ENCODE measurements around the gene DHRSX. TPM values are rescaled to one million over a fixed set of nuclear protein-coding genes. Genes with fewer than 3 reads are reported as not detected.
"Not testable (repeated sequence)": the region's sequence is repeated elsewhere in the genome, so short reads cannot be mapped to it uniquely, and the experiment has no call there.

The DHRSX gene
- total RNA-seq, 2 donors from 2014 or later = 24.0 to 35.7 TPM

GRCh38 chrX:2435465-2435864, 65.3 kb downstream of the DHRSX start:
- Mint-ChIP-seq H3K27me3 (no peaks in the 10 kb centered on the region), H3K36me3 (peaks cover 1% of the 10 kb centered on the region), H3K4me1 (ENCODE audit: low read depth in 2 of 2) (peaks cover 8 to 10% of the 10 kb centered on the region in 2 donors), H3K4me3 (no peak overlapping the region), H3K9me3 (no peaks in the 10 kb centered on the region), H3K27ac (no peak overlapping the region)
- ATAC-seq (no peak), DNase-seq (ENCODE audit: low spot score) (no peak)

DNA sequence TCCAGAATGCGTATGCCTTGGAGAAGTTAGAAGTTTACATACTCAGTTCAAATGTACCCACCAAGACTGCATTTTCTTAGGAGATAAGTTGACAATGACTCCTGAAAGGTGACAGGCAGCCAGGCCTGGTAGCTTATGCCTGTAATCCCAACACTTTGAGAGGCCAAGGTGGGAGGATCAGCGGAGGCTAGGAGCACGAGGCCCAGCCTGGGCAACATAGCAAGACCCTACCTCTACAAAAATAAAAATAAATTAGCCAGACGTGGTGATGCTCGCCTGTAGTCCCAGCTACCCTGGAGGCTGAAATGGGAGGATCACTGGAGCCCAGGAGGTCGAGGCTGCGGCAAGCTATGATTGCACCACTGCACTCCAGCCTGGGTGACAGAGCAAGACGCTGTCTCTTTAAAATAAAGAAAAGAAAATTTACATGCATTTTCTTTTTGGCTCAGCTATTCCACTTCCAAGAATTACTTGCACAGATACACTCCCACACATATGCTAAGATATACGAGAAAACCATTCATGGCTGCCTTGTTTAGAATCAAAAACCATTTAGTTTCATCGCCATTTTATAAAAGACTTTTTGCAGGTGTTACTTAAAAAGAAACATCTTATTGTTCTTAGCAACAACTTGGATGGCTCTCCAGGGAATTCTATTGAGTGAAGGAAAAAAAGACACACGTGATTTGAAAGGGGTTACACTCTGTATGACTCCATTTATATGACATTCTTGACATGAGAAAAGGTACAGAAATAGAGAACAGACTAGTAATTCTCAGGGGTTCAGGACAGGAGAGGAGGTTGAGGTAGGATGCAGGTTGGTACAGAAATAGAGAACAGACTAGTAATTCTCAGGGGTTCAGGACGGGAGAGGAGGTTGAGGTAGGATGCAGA, 66.3 kb downstream of the DHRSX start:
- Mint-ChIP-seq H3K4me3 (no peak overlapping the region), H3K36me3 (no peaks in the 10 kb centered on the region), H3K27ac (no peak overlapping the region), H3K4me1 (ENCODE audit: low read depth in 2 of 2) (peaks cover 16 to 18% of the 10 kb centered on the region in 2 donors), H3K9me3 (no peaks in the 10 kb centered on the region), H3K27me3 (no peaks in the 10 kb centered on the region)
- no peak for ATAC-seq
- DNase-seq (ENCODE audit: low spot score) = no peak

- peaks cover 2% of the 10 kb centered on the region for H3K36me3 Mint-ChIP-seq
- no peak overlapping the region for H3K27ac Mint-ChIP-seq
- H3K4me1 Mint-ChIP-seq (ENCODE audit: low read depth in 2 of 2) = peaks cover 14 to 19% of the 10 kb centered on the region in 2 donors
- ATAC-seq (no peak), DNase-seq (ENCODE audit: low spot score) (no peak)
- H3K27me3 Mint-ChIP-seq = no peaks in the 10 kb centered on the region
- H3K4me3 Mint-ChIP-seq = no peak overlapping the region
- no peaks in the 10 kb centered on the region for H3K9me3 Mint-ChIP-seq
Observed at GRCh38 chrX:2432298-2432863, 68.4 kb downstream of the DHRSX start.

DNA sequence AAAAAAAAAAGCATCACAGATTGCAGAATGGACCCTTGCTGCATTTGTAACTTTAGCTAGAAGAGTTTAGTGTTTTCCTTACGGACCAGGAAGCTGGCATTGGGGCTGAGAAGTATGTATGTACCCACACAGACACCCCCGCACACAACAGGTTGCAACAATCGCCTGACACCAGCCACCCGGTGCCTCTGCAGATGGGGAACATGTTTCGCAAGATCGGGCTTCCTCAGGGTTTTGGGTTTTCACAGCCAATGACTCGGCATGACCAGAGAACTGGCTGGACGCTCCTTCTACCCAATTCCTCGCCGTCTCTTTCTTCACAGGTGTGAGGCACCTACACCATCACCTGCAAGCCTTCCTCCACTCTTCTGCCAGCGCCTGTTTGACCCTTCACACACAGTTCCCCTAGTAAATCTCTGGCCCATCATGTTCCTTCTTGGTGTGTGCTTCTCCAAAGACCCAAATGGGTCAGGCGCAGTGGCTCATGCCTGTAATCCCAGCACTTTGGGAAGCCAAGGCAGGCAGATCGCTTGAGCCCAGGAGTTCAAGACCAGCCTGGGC, 70.4 kb downstream of the DHRSX start:
- Mint-ChIP-seq H3K9me3 (no peaks in the 10 kb centered on the region), H3K4me1 (ENCODE audit: low read depth in 2 of 2) (peaks cover 13 to 19% of the 10 kb centered on the region in 2 donors), H3K4me3 (no peak overlapping the region), H3K27me3 (no peaks in the 10 kb centered on the region), H3K27ac (peak overlapping the region in 1 of 2 donors; percentile 28), H3K36me3 (peaks cover 8% of the 10 kb centered on the region)
- no peak for DNase-seq (ENCODE audit: low spot score)
- ATAC-seq = peak; percentile 36 to 76

DNA sequence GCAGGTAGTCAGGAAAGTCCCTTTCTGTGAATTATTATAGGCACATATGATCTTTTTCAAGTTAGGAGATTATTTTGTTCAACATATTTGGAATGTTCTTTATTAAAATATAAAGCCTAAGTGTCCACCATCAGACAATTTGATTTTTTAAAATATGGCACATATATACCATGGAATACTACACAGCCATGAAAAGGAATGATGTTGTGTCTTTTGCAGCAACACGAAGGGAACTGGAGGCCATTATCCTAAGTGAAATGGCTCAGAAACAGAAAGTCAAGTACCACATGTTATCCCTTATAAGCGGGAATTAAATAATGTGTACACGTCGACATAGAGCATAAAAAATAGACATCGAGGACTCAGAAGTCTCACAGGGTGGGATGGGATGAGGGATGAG, 73.0 kb downstream of the DHRSX start:
- no peak overlapping the region for H3K27ac Mint-ChIP-seq
- DNase-seq (ENCODE audit: low spot score) (no peak), ATAC-seq (no peak)
- H3K27me3 Mint-ChIP-seq = no peaks in the 10 kb centered on the region
- H3K4me3 Mint-ChIP-seq = no peak overlapping the region
- H3K4me1 Mint-ChIP-seq (ENCODE audit: low read depth in 2 of 2) = peaks cover 9 to 14% of the 10 kb centered on the region in 2 donors
- H3K9me3 Mint-ChIP-seq = no peaks in the 10 kb centered on the region
- peaks cover 8% of the 10 kb centered on the region for H3K36me3 Mint-ChIP-seq

DNA sequence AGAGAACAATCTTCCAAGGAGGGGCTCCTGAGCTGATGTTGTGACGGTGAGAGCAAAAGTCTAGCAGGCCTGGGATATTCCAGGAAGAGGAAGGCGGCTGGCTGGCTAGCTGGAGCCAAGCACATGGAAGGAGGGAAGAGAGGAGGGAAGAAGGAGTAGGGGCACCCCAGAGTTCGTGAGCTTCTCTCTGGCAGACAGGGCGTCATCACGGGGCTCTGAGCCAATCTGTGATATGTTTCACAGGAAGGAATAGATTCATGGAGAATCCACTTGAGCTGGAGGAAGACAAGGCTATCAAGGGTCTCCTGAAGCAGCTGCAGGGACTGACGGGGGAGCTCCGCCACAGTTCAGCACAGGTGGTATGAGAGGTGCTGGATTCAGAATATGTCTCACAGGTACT, 73.6 kb downstream of the DHRSX start:
- Mint-ChIP-seq H3K27me3 (no peaks in the 10 kb centered on the region), H3K4me3 (no peak overlapping the region), H3K9me3 (no peaks in the 10 kb centered on the region), H3K27ac (no peak overlapping the region), H3K4me1 (ENCODE audit: low read depth in 2 of 2) (peaks cover 9 to 14% of the 10 kb centered on the region in 2 donors), H3K36me3 (peaks cover 9% of the 10 kb centered on the region)
- no peak for DNase-seq (ENCODE audit: low spot score)
- no peak for ATAC-seq

GRCh38 chrX:2426289-2426882, 74.4 kb downstream of the DHRSX start:
- DNase-seq (ENCODE audit: low spot score) (no peak), ATAC-seq (no peak)
- Mint-ChIP-seq H3K4me3 (no peak overlapping the region), H3K36me3 (peaks cover 17% of the 10 kb centered on the region), H3K9me3 (no peaks in the 10 kb centered on the region), H3K27me3 (no peaks in the 10 kb centered on the region), H3K4me1 (ENCODE audit: low read depth in 2 of 2) (peaks cover 11 to 14% of the 10 kb centered on the region in 2 donors), H3K27ac (no peak overlapping the region)

DNA sequence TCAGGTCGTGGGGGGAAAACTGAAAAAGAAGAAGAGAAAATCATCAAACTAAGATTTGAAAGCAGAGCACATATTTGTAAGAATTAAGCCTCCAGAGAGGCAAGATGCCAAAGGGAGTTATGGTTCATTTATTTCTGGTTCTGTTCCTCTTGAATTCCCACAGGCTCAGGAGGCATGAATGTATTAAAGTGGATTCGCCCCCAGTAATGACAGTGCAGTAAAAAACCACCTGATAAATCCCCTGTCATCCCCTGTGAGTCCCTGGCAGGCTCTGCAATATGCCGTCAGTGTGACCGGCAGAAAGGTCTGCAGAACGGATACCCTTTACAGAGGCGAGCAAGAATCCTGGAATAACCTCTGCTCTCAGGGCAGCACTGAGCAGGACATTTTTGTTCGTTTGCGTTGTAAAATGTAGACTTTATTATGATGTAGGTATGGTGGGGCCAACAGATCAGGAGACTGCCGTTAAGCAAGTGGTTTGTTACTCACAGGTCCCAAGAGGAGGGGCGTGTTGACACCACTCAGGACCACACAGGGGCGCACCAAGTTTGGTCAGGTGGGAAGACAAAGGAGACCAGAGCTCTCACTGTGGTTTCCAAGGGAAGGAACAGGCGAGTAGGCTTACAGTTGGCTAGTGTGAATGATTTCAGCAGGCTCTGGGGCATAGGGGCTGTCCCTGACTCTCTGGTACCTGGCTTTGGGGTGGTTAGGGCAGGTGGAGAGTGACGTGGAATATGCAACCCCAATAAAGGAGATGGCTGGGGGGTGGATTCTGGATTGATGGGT, 75.3 kb downstream of the DHRSX start:
- Mint-ChIP-seq H3K27me3 (no peaks in the 10 kb centered on the region), H3K36me3 (peaks cover 26% of the 10 kb centered on the region), H3K4me1 (ENCODE audit: low read depth in 2 of 2) (peaks cover 9 to 11% of the 10 kb centered on the region in 2 donors), H3K27ac (no peak overlapping the region), H3K9me3 (no peaks in the 10 kb centered on the region), H3K4me3 (no peak overlapping the region)
- DNase-seq (ENCODE audit: low spot score) = no peak
- ATAC-seq = peak in 1 of 2 donors; percentile 41

- Mint-ChIP-seq H3K4me1 (ENCODE audit: low read depth in 2 of 2) (peaks cover 0 to 2% of the 10 kb centered on the region in 2 donors), H3K27ac (no peak overlapping the region), H3K27me3 (no peaks in the 10 kb centered on the region), H3K9me3 (no peaks in the 10 kb centered on the region), H3K4me3 (no peak overlapping the region), H3K36me3 (peaks cover 26% of the 10 kb centered on the region)
- ATAC-seq = no peak
- no peak for DNase-seq (ENCODE audit: low spot score)
Observed at GRCh38 chrX:2424317-2424716, 76.5 kb downstream of the DHRSX start.

DNA sequence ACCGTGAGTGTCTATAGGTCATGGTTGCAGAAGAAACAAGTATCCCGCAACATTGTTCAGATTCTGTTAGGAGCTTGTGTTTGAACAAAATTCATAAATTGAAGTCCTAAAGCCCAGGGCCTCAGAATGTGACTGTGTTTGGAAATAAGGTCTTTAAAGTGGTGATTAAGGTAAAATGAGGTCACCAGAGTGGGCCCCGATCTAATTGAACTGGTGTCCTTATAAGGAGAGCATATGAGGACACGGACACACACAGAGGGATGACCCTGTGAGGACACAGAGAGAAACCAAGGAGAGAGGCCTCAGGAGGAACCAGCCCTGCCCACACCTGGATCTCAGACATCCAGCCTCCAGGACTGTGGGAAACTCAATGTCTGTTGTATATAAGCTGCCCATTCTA, 76.9 kb downstream of the DHRSX start:
- no peak overlapping the region for H3K4me3 Mint-ChIP-seq
- DNase-seq (ENCODE audit: low spot score) (no peak), ATAC-seq (no peak)
- peaks cover 26% of the 10 kb centered on the region for H3K36me3 Mint-ChIP-seq
- no peak overlapping the region for H3K27ac Mint-ChIP-seq
- H3K9me3 Mint-ChIP-seq = no peaks in the 10 kb centered on the region
- H3K27me3 Mint-ChIP-seq = no peaks in the 10 kb centered on the region
- H3K4me1 Mint-ChIP-seq (ENCODE audit: low read depth in 2 of 2) = peaks cover 0 to 2% of the 10 kb centered on the region in 2 donors

- no peaks in the 10 kb centered on the region for H3K9me3 Mint-ChIP-seq
- H3K27me3 Mint-ChIP-seq = no peaks in the 10 kb centered on the region
Observed at GRCh38 chrX:2423282-2423681, 77.5 kb downstream of the DHRSX start.

DNA sequence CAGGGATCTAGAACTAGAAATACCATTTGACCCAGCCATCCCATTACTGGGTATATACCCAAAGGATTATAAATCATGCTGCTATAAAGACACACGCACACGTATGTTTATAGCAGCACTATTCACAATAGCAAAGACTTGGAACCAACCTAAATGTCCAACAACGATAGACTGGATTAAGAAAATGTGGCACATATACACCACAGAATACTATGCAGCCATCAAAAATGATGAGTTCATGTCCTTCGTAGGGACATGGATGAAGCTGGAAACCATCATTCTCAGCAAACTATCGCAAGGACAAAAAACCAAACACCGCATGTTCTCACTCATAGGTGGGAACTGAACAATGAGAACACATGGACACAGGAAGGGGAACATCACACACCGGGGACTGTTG, 81.4 kb downstream of the DHRSX start:
- not testable (repeated sequence) for DNase-seq (ENCODE audit: low spot score)

More at GRCh38 chrX:2423282-2423681, 77.5 kb downstream of the DHRSX start:
- Mint-ChIP-seq H3K27ac (no peak overlapping the region), H3K4me3 (no peak overlapping the region), H3K36me3 (peaks cover 26% of the 10 kb centered on the region), H3K4me1 (ENCODE audit: low read depth in 2 of 2) (peaks cover 0 to 2% of the 10 kb centered on the region in 2 donors)
- ATAC-seq (no peak), DNase-seq (ENCODE audit: low spot score) (no peak)

DNA sequence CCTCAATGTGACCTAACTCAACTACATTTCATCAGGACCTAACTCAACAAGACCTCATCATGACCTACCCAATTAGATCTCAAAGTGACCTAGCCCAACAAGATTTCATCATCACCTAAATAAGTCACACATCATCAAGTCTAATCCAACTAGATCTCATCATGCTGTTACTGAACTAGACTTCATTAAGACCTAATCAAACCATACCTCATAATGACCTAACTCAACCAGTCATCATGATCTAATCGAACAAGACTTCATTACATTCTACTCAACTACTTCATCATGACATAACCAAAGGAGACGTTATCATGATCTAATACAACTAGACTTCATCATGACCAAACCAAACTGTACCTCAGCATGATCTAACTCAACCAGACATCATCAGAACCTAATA, 82.8 kb downstream of the DHRSX start:
- no peak for ATAC-seq
- no peak for DNase-seq (ENCODE audit: low spot score)
- Mint-ChIP-seq H3K27me3 (no peaks in the 10 kb centered on the region), H3K4me3 (no peak overlapping the region), H3K9me3 (no peaks in the 10 kb centered on the region), H3K4me1 (ENCODE audit: low read depth in 2 of 2) (peaks cover 0 to 2% of the 10 kb centered on the region in 2 donors), H3K27ac (no peak overlapping the region), H3K36me3 (peaks cover 17% of the 10 kb centered on the region)

More for the DNA sequence above, 81.4 kb downstream of the DHRSX start:
- not testable (repeated sequence) for H3K27ac Mint-ChIP-seq; H3K27me3 Mint-ChIP-seq; H3K9me3 Mint-ChIP-seq; ATAC-seq; H3K4me3 Mint-ChIP-seq; H3K4me1 Mint-ChIP-seq (ENCODE audit: low read depth in 2 of 2)
- peaks cover 17% of the 10 kb centered on the region for H3K36me3 Mint-ChIP-seq
